Left lung (tissue), 10 donors: Measurements from ENCODE around the gene GJA3. TPM values are rescaled to one million over a fixed set of nuclear protein-coding genes. Genes with fewer than 3 reads are reported as not detected.

Experiments
- ATAC-seq: fragments of 200-7000 bp; cut with Tn5 transposase; one replicate; pipeline ENCODE4 v1.9.1; 2020; ENCODE audit warnings: moderate library complexity
- DNase-seq, 4 donors: peaks; one replicate each; pipeline ENCODE4 v3.0.0-alpha.2; 2013 to 2020
- H3K27ac ChIP-seq, 2 donors: fragments of 200-600 bp; sonication (generic) in 1 of 2; one replicate each; pipeline versions ENCODE4 v1.5.0 to v1.8.0; 2020 to 2021
- H3K27me3 ChIP-seq, 2 donors: fragments of 200-600 bp; sonication (generic) in 1 of 2; one replicate each; pipeline versions ENCODE4 v1.5.0 to v1.8.0; 2020 to 2021
- H3K36me3 ChIP-seq, 2 donors: fragments of 200-600 bp; sonication (generic) in 1 of 2; one replicate each; pipeline versions ENCODE4 v1.5.0 to v1.8.0; 2020 to 2021
- H3K4me1 ChIP-seq, 2 donors: fragments of 200-600 bp; one replicate each; pipeline ENCODE4 v1.8.0; 2021
- H3K4me3 ChIP-seq, 2 donors: fragments of 200-600 bp; sonication (generic) in 1 of 2; one replicate each; pipeline versions ENCODE4 v1.5.0 to v1.8.0; 2020 to 2021; ENCODE audit warnings: mild to moderate bottlenecking in 1 of 2
- H3K9me3 ChIP-seq, 2 donors: fragments of 200-600 bp; sonication (generic) in 1 of 2; one replicate each; pipeline versions ENCODE4 v1.5.0 to v1.8.0; 2020 to 2021
- intact Hi-C, 2 donors: fragments of 100-400 bp; cut with DNase I; formaldehyde crosslinking; loops; one replicate each; pipeline versions ENCODE4 v1.11.2 to v1.14.2; 2022
- polyA plus RNA-seq, 6 donors: library from polyadenylated mRNA; unstranded; fragments of 120-200 nt; gene quantifications; one replicate each; pipeline ENCODE4 v1.2.1, GENCODE V29; 2013; ENCODE audit not compliant: insufficient read length in 6 of 6
- total RNA-seq, 2 donors: library from RNA; stranded (reverse); fragmentation: NEBNext Ultra II Directional; extraction: Animal tissue kit (Norgen Biotek cat#: 25700); gene quantifications; one replicate each; pipeline ENCODE4 v1.2.1, GENCODE V29; 2021
- TF ChIP-seq, protein P1 (sequence below), 2 donors: fragments of 200-600 bp; sonication (generic) in 1 of 2; IDR thresholded peaks; one replicate each; pipeline versions ENCODE4 v1.5.0 to v1.8.0; 2021; ENCODE audit warnings: antibody characterized with exemption in 2 of 2
- donor health status: DM: no; HTN: yes; CAD: no.
- donor health status: DM: no; HTN: no; CAD: no.

GJA3 gene
- total and polyA plus RNA-seq, 8 donors: 0.06 to 0.31 (median 0.11) TPM

DNA sequence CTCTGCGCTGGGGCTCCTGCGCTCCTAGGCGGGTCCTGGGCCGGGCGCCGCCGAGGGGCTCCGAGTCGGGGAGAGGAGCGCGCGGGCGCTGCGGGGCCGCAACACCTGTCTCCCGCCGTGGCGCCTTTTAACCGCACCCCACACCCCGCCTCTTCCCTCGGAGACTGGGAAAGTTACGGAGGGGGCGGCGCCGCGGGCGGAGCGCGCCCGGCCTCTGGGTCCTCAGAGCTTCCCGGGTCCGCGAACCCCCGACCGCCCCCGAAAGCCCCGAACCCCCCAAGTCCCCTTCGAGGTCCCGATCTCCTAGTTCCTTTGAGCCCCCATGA, 31.9 kb upstream of the GJA3 start, which contains the start of gene GJB2:
TSS of gene GJB2 (minus strand) at position 103 of the 326 bp plus-strand sequence. CDS start 3,357 bp downstream, outside the sequence.
- H3K36me3 ChIP-seq: no peaks in the 10 kb centered on the region
- intact Hi-C loops: no loop called here
- H3K27me3 ChIP-seq: peaks cover 49 to 68% of the 10 kb centered on the region in 2 donors
- ATAC-seq (peak; percentile 63), DNase-seq (no peak)
- TF ChIP-seq, protein P1, sequence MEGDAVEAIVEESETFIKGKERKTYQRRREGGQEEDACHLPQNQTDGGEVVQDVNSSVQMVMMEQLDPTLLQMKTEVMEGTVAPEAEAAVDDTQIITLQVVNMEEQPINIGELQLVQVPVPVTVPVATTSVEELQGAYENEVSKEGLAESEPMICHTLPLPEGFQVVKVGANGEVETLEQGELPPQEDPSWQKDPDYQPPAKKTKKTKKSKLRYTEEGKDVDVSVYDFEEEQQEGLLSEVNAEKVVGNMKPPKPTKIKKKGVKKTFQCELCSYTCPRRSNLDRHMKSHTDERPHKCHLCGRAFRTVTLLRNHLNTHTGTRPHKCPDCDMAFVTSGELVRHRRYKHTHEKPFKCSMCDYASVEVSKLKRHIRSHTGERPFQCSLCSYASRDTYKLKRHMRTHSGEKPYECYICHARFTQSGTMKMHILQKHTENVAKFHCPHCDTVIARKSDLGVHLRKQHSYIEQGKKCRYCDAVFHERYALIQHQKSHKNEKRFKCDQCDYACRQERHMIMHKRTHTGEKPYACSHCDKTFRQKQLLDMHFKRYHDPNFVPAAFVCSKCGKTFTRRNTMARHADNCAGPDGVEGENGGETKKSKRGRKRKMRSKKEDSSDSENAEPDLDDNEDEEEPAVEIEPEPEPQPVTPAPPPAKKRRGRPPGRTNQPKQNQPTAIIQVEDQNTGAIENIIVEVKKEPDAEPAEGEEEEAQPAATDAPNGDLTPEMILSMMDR (IDR thresholded peaks at IDR 0.05): no peak
- no peak within 1 kb of the TSS for H3K27ac ChIP-seq
- H3K9me3 ChIP-seq: no peaks in the 10 kb centered on the region
- H3K4me1 ChIP-seq: peaks cover 18 to 32% of the 10 kb centered on the region in 2 donors
- H3K4me3 ChIP-seq: peak within 1 kb of the TSS; percentile 43 to 55

DNA sequence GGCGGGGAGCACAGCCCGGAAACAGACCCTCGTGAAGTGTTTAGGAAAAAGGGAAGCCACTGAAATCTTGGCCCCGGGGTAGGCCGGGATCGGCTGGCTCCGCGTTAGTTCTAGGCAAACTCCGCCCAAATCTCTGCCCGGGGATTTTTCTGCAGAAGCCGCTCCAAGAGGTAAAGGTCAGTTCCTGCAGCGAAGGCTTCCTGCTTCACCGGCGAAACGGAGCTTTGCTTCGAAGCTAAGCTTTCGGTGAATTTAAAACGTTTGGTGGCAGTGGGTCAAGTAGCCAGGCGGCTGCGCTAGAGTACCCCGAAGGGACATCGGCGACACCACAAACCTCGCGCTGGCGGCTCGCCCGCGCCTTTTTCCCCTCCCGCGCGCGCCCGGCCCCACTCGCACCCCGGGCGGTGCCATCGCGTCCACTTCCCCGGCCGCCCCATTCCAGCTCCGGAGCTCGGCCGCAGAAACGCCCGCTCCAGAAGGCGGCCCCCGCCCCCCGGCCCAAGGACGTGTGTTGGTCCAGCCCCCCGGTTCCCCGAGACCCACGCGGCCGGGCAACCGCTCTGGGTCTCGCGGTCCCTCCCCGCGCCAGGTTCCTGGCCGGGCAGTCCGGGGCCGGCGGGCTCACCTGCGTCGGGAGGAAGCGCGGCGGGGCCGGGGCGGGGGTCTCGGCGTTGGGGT, 31.4 kb upstream of the GJA3 start:
- peaks cover 18 to 32% of the 10 kb centered on the region in 2 donors for H3K4me1 ChIP-seq
- H3K4me3 ChIP-seq: peak overlapping the region; percentile 43 to 55
- DNase-seq (peak in 1 of 4 donors; percentile 80), ATAC-seq (peak; percentile 50)
- no peaks in the 10 kb centered on the region for H3K9me3 ChIP-seq
- peaks cover 49 to 65% of the 10 kb centered on the region in 2 donors for H3K27me3 ChIP-seq
- intact Hi-C loops: no loop called here
- no peaks in the 10 kb centered on the region for H3K36me3 ChIP-seq
- TF ChIP-seq, protein P1 (IDR thresholded peaks at IDR 0.05): no peak
- H3K27ac ChIP-seq: no peak overlapping the region

- H3K4me1 ChIP-seq: peaks cover 18 to 29% of the 10 kb centered on the region in 2 donors
- peaks cover 44 to 58% of the 10 kb centered on the region in 2 donors for H3K27me3 ChIP-seq
- H3K4me3 ChIP-seq: peak overlapping the region in 1 of 2 donors; percentile 55
- no peaks in the 10 kb centered on the region for H3K9me3 ChIP-seq
- ATAC-seq (peak; percentile 24), DNase-seq (no peak)
- no peak overlapping the region for H3K27ac ChIP-seq
- no peaks in the 10 kb centered on the region for H3K36me3 ChIP-seq
- intact Hi-C loops: no loop called here
- TF ChIP-seq, protein P1 (IDR thresholded peaks at IDR 0.05): no peak
Measured at GRCh38 chr13:20191311-20192157, 30.7 kb upstream of the GJA3 start.

- ATAC-seq: no peak
- intact Hi-C loops: no loop called here
- H3K4me3 ChIP-seq: no peak overlapping the region
Measured at GRCh38 chr13:20190481-20191310, 29.8 kb upstream of the GJA3 start.

More at GRCh38 chr13:20190481-20191310, 29.8 kb upstream of the GJA3 start:
- TF ChIP-seq, protein P1 (IDR thresholded peaks at IDR 0.05): no peak
- no peak for DNase-seq
- Histone ChIP-seq H3K36me3 (no peaks in the 10 kb centered on the region), H3K4me1 (peaks cover 18 to 29% of the 10 kb centered on the region in 2 donors), H3K9me3 (no peaks in the 10 kb centered on the region), H3K27ac (no peak overlapping the region), H3K27me3 (peaks cover 38 to 49% of the 10 kb centered on the region in 2 donors)
